Body of pancreas (tissue), 4 donors: ENCODE measurements around the gene PFKM.

Experiments
- POLR2A ChIP-seq, 3 donors: fragments of 450-650 bp; IDR thresholded peaks; one replicate each; pipeline ENCODE4 v1.6.1; 2016; ENCODE audit warnings: antibody characterized with exemption in 3 of 3, mild to moderate bottlenecking in 2 of 3
- TF ChIP-seq, protein P1 (sequence below), 7 experiments: fragments of 450-650 bp in 4 of 7; fragments of 200-600 bp in 3 of 7; sonication (generic) in 3 of 7; IDR thresholded peaks; one replicate each; pipeline ENCODE4 v1.5.1; 2016 to 2019; ENCODE audit warnings: antibody characterized with exemption in 7 of 7

DNA sequence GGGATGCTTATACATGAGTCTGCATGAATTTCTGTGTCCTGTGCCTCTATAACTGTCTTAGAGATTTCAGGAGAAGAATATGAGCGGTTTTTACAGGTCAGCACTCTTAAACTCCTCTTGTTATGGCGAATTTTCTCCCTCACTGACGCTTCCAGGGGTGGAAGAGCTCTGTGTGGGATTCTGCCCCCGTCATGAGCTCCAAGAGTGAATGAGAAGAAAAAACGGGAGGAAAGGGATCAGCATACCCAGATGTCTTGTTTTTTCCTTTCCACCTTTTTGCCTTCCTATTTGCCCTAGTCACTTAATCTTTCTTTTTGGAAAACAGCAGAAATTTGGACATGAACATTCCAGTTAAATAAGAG is 651 bp downstream of the PFKM start:
- TF ChIP-seq POLR2A (IDR thresholded peaks at IDR 0.05) = no peak
- TF ChIP-seq, protein P1, sequence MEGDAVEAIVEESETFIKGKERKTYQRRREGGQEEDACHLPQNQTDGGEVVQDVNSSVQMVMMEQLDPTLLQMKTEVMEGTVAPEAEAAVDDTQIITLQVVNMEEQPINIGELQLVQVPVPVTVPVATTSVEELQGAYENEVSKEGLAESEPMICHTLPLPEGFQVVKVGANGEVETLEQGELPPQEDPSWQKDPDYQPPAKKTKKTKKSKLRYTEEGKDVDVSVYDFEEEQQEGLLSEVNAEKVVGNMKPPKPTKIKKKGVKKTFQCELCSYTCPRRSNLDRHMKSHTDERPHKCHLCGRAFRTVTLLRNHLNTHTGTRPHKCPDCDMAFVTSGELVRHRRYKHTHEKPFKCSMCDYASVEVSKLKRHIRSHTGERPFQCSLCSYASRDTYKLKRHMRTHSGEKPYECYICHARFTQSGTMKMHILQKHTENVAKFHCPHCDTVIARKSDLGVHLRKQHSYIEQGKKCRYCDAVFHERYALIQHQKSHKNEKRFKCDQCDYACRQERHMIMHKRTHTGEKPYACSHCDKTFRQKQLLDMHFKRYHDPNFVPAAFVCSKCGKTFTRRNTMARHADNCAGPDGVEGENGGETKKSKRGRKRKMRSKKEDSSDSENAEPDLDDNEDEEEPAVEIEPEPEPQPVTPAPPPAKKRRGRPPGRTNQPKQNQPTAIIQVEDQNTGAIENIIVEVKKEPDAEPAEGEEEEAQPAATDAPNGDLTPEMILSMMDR (IDR thresholded peaks at IDR 0.05) = no peak
